ENCODE data around the gene GPR3. TPM values are rescaled to one million over a fixed set of nuclear protein-coding genes. Genes with fewer than 3 reads are reported as not detected.

Gene GPR3
- total RNA-seq, 1 donor from 2014 or later: 2.0 TPM

GRCh38 chr1:27400963-27401341, 8.5 kb downstream of the GPR3 start:
- Histone ChIP-seq H3K4me3 (no peak overlapping the region), H3K36me3 (peaks cover 0 to under 1% of the 10 kb centered on the region in 2 donors), H3K27ac (no peak overlapping the region), H3K9me3 (no peaks in the 10 kb centered on the region), H3K27me3 (no peaks in the 10 kb centered on the region), H3K4me1 (peaks cover 18 to 34% of the 10 kb centered on the region in 2 donors)
- TF ChIP-seq CTCF (IDR thresholded peaks at IDR 0.05): no peak
- intact Hi-C loops (cut with DNase I): no loop called here
- DNase-seq (ENCODE audit: low spot score in 2 of 2): no peak

- intact Hi-C loops (cut with DNase I): loop anchor here (1.0 to 2.0 kb wide), 2 partner anchors 88 to 204 kb away; partner anchors contain the start of gene WASF2
- no peak overlapping the region for H3K4me3 ChIP-seq
- H3K36me3 ChIP-seq: peaks cover 10 to 13% of the 10 kb centered on the region in 2 donors
- peak; percentile 39 to 91 for DNase-seq (ENCODE audit: low spot score in 2 of 2)
- no peaks in the 10 kb centered on the region for H3K9me3 ChIP-seq
- no peaks in the 10 kb centered on the region for H3K27me3 ChIP-seq
- TF ChIP-seq CTCF (IDR thresholded peaks at IDR 0.05): peak; percentile 70 to 80 (median 76)
- H3K27ac ChIP-seq: peak overlapping the region; percentile 72 to 75
- peaks cover 18 to 34% of the 10 kb centered on the region in 2 donors for H3K4me1 ChIP-seq
Measured at GRCh38 chr1:27402349-27402754, 9.9 kb downstream of the GPR3 start.

- Histone ChIP-seq H3K4me1 (peaks cover 18 to 34% of the 10 kb centered on the region in 2 donors), H3K27ac (peak overlapping the region; percentile 72 to 75), H3K4me3 (peak overlapping the region in 1 of 2 donors; percentile 12), H3K36me3 (peaks cover 18 to 22% of the 10 kb centered on the region in 2 donors), H3K27me3 (no peaks in the 10 kb centered on the region), H3K9me3 (no peaks in the 10 kb centered on the region)
- peak in 2 of 3 experiments; percentile 30 for TF ChIP-seq CTCF (IDR thresholded peaks at IDR 0.05)
- DNase-seq (ENCODE audit: low spot score in 2 of 2): peak; percentile 47 to 89
- intact Hi-C loops (cut with DNase I): loop anchor here (2.0 kb wide), 1 partner anchor 88 kb away; the partner anchor contains the start of gene WASF2
Measured at GRCh38 chr1:27403065-27403726, 10.8 kb downstream of the GPR3 start.

- no peak for TF ChIP-seq CTCF (IDR thresholded peaks at IDR 0.05)
- Histone ChIP-seq H3K36me3 (peaks cover 26 to 28% of the 10 kb centered on the region in 2 donors), H3K27me3 (no peaks in the 10 kb centered on the region), H3K4me1 (peaks cover 18 to 34% of the 10 kb centered on the region in 2 donors), H3K27ac (peak overlapping the region; percentile 72 to 75), H3K4me3 (peak overlapping the region in 1 of 2 donors; percentile 12), H3K9me3 (no peaks in the 10 kb centered on the region)
- no peak for DNase-seq (ENCODE audit: low spot score in 2 of 2)
- intact Hi-C loops (cut with DNase I): loop anchor here (2.0 kb wide), 1 partner anchor 87 kb away; the partner anchor contains the start of gene WASF2
Measured at GRCh38 chr1:27403931-27404330, 11.5 kb downstream of the GPR3 start.

- Histone ChIP-seq H3K4me3 (no peak overlapping the region), H3K4me1 (peaks cover 18 to 34% of the 10 kb centered on the region in 2 donors), H3K9me3 (no peaks in the 10 kb centered on the region), H3K36me3 (peaks cover 36 to 37% of the 10 kb centered on the region in 2 donors), H3K27me3 (no peaks in the 10 kb centered on the region), H3K27ac (peak overlapping the region; percentile 72 to 75)
- intact Hi-C loops (cut with DNase I): no loop called here
- TF ChIP-seq CTCF (IDR thresholded peaks at IDR 0.05): no peak
- DNase-seq (ENCODE audit: low spot score in 2 of 2): peak in 1 of 2 donors; percentile 76
Measured at GRCh38 chr1:27405074-27405473, 12.7 kb downstream of the GPR3 start.

All from ascending aorta (tissue), 2 donors.